GM21360 (cell line): Measurements from ENCODE around the gene PSMB3.

Source experiments
- ATAC-seq: cut with Tn5 transposase; IDR thresholded peaks from one replicate; pipeline ENCODE4 v1.9.1; 2021; ENCODE audit warnings: mild to moderate bottlenecking, moderate library complexity; ENCODE audit not compliant: unreplicated experiment

Gene PSMB3

DNA sequence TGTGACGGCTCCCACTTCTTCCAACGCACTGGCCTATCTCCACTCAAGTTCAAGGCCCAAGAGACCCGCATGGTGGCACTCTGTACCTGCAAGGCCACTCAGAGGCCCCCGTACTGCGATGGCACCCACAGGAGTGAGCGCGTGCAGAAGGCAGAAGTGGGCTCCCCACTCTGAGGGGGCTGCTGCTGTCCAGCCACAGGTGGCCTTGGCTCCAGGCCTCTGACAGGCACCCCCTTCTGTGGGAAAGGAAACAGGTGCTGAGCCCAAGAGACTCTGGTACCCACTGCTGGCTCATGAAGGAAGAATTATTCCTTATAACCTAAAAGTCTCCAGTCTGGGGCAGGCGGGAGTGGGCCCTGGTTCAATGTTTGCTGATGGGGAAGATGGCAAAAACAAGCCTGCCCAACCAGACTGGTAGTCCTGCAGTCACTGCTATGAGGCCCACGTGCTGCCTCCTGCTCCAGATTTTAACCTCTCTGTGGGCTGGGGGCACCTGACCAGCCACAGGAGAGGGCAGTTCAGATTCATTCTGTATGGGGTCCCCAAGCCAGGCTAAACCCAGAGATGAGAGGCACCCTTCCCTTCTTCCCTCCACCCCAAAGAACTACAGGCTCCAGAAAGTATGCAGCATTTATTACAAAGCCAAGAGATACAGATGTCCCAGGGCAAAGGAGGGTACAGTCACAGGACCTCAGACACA, 19.1 kb upstream of the PSMB3 start:
- ATAC-seq = no peak

DNA sequence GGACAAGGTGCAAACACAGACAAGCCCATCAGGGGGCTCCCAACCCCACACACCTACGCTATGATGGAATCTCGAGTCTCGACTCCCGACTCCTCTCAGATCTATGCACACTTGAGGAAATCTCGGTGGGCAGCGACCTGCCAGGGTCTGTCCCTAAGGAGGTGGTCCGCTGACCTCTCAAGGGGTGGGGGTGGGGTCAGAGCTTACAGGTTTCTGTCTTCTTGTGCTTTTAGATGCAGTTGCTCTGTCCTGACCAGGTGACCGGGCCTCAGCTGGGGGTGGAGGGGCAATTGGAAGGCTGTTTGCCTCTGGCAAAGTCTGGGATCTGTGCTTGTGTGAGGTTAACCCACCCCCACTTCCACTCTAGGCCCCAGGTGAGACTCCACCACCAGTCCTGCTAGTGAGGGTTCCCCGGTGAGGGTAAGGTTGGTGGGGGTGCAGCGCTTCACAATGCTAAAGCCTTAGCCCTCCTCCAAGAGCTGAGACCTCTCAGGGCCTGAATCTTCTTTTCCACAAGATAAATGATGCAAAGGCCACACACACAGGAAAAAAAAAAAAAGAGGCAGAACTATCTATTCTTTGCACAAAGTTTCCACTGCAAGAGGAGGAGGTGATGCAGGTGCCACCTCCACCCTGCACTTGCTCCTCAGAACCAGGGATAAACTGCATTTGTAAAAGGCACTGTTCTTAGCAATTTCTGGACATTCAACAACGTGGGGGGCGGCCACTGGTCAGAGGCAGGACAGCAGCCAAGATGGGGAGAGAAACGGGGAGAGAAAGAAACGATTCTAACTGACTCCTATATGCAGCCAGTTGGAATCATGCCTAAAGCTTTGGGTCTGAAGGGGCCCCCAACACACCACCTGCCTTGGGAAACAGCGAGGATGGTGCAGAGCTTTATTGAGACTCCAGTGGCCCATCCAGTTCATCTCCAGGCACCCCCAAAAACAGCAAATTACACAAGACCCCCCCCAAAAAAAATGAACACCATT, 18.3 kb upstream of the PSMB3 start:
- ATAC-seq = no peak

DNA sequence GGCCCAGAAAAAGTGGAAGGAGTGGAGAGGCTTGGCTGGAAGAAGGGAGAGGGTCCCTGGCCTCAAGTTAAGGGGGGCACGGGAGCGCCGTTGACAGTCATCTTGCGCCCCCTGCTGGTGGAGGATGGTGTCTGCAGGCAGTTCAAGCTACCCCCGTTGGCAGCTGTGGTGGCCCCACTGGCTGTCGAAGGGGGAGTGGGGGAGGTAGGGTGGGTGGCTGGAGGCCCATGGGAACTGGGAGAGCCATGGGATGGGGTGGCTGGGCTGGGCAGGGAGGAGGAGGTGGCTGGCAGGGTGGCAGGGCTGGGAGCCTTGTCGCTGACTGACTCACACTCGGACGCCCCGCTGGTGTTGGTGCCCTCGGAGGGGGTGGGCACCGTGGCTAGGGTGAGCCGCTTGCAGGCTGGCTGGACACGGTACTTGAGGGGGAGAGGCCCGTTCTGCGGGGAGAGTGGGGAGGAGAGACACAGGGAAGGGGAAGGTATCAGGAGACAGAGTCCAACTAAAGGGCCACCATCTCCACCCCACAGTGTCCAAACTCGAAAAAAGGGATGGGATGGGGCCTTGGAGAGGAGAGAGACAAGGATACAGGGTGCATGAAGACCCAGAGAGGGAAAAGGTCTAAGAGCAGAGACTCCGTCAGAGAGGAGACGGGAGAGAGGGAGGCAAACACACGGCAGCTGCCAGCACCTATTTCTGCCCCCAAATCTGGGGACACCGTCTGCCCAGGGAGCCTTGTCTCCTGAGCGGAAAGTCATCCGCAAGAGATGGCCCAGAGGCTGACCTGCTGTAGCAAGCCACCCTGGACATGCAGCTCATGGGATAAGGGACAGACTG, 17.2 kb upstream of the PSMB3 start:
- no peak for ATAC-seq

- ATAC-seq = no peak
Observed at GRCh38 chr17:38738007-38738662, 14.4 kb upstream of the PSMB3 start.

- no peak for ATAC-seq
Observed at GRCh38 chr17:38738686-38739085, 13.9 kb upstream of the PSMB3 start.

GRCh38 chr17:38739305-38739704, 13.2 kb upstream of the PSMB3 start:
- no peak for ATAC-seq

DNA sequence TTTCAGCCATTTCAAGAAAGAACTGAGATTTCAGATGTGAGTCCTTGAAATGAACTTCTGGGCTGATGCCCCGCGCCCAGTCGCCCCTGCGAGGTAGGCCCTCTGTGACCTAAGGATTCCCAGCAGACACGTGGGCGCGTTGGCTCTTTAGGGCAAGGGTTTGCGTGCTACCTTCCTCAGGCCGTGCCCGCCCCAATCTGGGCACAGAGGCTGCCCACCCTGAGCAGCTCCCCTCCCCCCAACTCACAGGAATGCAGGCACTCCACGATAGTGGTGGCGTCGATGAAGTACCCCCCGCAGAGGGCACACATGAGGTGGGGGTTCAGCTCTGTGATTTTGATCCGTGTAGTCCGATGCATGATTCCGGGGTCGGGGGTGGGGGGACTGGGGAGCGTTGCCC, 12.5 kb upstream of the PSMB3 start:
- ATAC-seq = no peak

DNA sequence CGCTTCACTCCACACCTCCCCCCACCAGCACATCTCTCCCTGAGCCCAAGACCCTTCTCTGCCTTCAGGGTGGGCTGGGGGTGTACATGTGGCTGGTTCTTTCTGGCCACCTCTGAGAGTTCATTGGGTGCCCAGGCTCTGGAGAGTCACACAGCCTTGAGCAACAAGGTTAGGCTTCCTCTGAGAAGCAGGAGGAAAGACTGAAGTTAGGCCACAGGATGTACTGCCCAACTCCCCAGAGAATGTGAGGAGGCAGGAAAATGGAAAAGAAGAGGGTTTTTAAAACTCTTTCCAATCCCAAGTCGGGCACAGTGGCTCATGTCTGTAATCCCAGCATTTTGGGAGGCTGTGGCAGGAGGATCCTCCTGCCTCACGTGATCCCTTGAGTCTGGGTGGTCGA, 11.7 kb upstream of the PSMB3 start:
- ATAC-seq = no peak

- no peak for ATAC-seq
Observed at GRCh38 chr17:38741461-38741860, 11.1 kb upstream of the PSMB3 start.

DNA sequence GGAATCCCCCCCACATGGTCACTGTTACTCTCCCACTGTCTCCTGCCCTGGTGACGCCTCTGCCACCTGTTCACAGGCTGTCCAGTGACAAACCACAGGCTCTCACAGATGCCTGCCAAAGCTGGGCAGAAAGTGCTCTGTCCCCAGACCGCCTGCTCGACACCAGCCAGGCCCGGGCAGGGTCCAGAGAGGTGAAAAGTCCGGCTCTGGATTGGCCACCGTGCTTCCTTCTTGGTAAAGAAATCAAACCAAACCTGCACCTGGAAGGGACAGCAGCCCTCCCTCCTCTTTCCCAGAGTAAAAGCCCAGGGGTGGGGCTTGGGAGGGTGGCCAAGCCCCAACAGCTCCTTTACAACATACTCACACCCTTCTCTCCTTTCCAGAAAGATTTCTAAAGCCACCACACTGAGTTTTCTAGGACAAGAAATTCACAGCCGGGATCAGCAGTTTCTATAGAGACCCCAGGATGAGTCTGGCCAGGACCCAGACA, 10.6 kb upstream of the PSMB3 start:
- ATAC-seq = no peak

DNA sequence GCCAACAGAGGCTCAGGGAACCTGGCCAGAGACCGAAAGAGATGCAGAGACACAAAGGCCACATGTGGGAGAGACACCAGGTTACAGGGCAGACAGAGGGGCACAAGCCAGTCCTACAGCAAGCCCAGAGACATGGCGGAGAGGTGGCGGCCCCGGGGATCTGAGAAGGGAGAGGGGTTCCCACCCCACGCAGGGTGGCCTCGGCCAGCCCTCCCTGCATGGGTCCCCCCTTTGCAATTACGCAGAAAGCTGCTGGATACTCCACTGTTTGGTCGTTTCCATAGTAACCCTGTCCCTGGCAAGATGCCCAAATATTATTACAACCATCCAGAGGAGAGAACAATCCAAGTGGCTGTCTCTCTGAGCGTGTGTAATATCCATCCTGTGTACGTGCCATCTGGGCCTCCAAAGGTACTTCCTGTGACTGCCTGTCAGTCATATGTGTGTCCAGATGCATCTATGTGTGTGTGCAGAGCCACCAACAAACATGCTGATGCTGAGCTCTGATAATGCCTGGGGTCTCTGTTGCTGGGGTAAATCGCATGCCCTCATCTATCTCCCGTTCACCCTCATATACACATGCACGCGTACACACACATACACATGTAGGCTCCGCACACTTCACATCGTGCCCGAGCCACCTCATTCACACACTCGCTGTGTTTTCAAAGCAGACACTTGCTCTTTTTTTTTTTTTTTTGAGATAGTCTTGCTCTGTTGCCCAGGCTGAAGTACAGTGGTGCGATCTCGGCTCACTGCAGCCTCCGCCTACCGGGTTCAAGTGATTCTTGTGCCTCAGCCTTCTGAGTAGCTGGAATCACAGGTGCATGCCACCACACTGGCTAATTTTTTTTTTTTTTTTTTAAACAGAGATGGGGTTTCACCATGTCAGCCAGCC, 9.9 kb upstream of the PSMB3 start:
- no peak for ATAC-seq

GRCh38 chr17:38743556-38744171, 8.9 kb upstream of the PSMB3 start:
- no peak for ATAC-seq

DNA sequence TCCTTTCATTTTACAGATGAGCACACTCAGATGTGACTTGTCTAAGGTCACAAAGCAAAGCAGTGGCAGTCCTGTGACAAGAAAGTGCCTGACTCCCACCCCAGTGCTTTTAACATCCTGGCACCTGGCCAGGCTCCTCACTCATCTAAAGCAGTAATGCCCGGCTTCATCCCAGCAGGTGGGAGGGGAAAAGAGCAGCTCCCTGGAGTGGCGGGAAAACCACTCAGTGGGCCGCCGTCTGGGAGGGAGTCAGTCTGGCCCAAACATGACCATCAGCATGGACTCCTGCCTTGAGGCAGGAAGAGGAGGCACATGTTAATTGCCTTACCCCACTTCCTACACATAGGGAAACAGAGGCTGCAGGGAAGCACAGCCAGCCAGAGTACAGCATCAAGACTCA, 7.0 kb upstream of the PSMB3 start:
- ATAC-seq = no peak

GRCh38 chr17:38746004-38746848, 6.3 kb upstream of the PSMB3 start:
- ATAC-seq = no peak

GRCh38 chr17:38746849-38747462, 5.6 kb upstream of the PSMB3 start:
- no peak for ATAC-seq

- no peak for ATAC-seq
Observed at GRCh38 chr17:38747463-38748148, 4.9 kb upstream of the PSMB3 start.
